Measurements from ENCODE around the gene FGD4.

DNA sequence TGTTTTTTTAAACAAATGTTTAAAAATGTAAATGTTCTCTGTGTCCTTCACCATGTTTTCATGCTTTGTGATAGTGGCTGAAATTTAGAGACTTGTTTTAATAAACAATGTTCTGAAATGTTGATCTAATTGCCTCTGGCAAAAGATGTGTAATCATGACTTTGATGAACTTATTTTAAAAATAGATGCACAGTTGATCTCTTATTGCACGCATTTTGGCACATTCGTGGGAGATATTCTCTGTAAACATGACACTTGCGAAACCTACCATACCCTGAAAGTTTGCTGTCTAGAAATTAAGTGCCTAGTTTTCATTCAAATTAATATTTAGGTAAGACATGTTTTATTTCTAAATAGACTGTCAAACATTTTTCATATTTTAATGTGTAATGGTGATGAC, 160.1 kb downstream of the FGD4 start:
- TF ChIP-seq, protein P1, sequence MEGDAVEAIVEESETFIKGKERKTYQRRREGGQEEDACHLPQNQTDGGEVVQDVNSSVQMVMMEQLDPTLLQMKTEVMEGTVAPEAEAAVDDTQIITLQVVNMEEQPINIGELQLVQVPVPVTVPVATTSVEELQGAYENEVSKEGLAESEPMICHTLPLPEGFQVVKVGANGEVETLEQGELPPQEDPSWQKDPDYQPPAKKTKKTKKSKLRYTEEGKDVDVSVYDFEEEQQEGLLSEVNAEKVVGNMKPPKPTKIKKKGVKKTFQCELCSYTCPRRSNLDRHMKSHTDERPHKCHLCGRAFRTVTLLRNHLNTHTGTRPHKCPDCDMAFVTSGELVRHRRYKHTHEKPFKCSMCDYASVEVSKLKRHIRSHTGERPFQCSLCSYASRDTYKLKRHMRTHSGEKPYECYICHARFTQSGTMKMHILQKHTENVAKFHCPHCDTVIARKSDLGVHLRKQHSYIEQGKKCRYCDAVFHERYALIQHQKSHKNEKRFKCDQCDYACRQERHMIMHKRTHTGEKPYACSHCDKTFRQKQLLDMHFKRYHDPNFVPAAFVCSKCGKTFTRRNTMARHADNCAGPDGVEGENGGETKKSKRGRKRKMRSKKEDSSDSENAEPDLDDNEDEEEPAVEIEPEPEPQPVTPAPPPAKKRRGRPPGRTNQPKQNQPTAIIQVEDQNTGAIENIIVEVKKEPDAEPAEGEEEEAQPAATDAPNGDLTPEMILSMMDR (IDR thresholded peaks at IDR 0.05), result no peak
- TF ChIP-seq POLR2A (IDR thresholded peaks at IDR 0.05) (no peak), POLR2AphosphoS5 (IDR thresholded peaks at IDR 0.05) (no peak)
